ENCODE data around the gene PM20D1.

The PM20D1 gene

GRCh38 chr1:205842229-205842628 is 7.7 kb downstream of the PM20D1 start:
- no peak for TF ChIP-seq SIN3A (IDR thresholded peaks at IDR 0.05; ENCODE audit: borderline replicate concordance, insufficient read depth, low read length)
- no peak for TF ChIP-seq REST (IDR thresholded peaks at IDR 0.05; ENCODE audit: insufficient read depth in 1 of 2, low read depth in 2 of 2, low read length in 2 of 2)
- TF ChIP-seq POLR2AphosphoS5 (IDR thresholded peaks at IDR 0.05; ENCODE audit: low read depth, low read length) = no peak
- TF ChIP-seq FOXP2 (optimal IDR thresholded peaks at IDR 0.05; ENCODE audit: borderline replicate concordance, extremely low read depth, extremely low read length, insufficient read depth) = no peak
- no peak for TF ChIP-seq TAF1 (IDR thresholded peaks at IDR 0.05; ENCODE audit: borderline replicate concordance, insufficient read depth, low read length)

GRCh38 chr1:205840146-205840923 is 9.6 kb downstream of the PM20D1 start:
- TF ChIP-seq FOXP2 (optimal IDR thresholded peaks at IDR 0.05; ENCODE audit: borderline replicate concordance, extremely low read depth, extremely low read length, insufficient read depth) (no peak), REST (IDR thresholded peaks at IDR 0.05; ENCODE audit: insufficient read depth in 1 of 2, low read depth in 2 of 2, low read length in 2 of 2) (no peak), TAF1 (IDR thresholded peaks at IDR 0.05; ENCODE audit: borderline replicate concordance, insufficient read depth, low read length) (no peak), SIN3A (IDR thresholded peaks at IDR 0.05; ENCODE audit: borderline replicate concordance, insufficient read depth, low read length) (no peak), POLR2AphosphoS5 (IDR thresholded peaks at IDR 0.05; ENCODE audit: low read depth, low read length) (no peak)

GRCh38 chr1:205837382-205837970 is 12.5 kb downstream of the PM20D1 start:
- TF ChIP-seq SIN3A (IDR thresholded peaks at IDR 0.05; ENCODE audit: borderline replicate concordance, insufficient read depth, low read length) (no peak), TAF1 (IDR thresholded peaks at IDR 0.05; ENCODE audit: borderline replicate concordance, insufficient read depth, low read length) (no peak), FOXP2 (optimal IDR thresholded peaks at IDR 0.05; ENCODE audit: borderline replicate concordance, extremely low read depth, extremely low read length, insufficient read depth) (no peak), POLR2AphosphoS5 (IDR thresholded peaks at IDR 0.05; ENCODE audit: low read depth, low read length) (no peak), REST (IDR thresholded peaks at IDR 0.05; ENCODE audit: insufficient read depth in 1 of 2, low read depth in 2 of 2, low read length in 2 of 2) (no peak)

GRCh38 chr1:205834751-205835150 is 15.2 kb downstream of the PM20D1 start:
- TF ChIP-seq REST (IDR thresholded peaks at IDR 0.05; ENCODE audit: insufficient read depth in 1 of 2, low read depth in 2 of 2, low read length in 2 of 2) = no peak
- TF ChIP-seq POLR2AphosphoS5 (IDR thresholded peaks at IDR 0.05; ENCODE audit: low read depth, low read length) = no peak
- no peak for TF ChIP-seq FOXP2 (optimal IDR thresholded peaks at IDR 0.05; ENCODE audit: borderline replicate concordance, extremely low read depth, extremely low read length, insufficient read depth)
- TF ChIP-seq TAF1 (IDR thresholded peaks at IDR 0.05; ENCODE audit: borderline replicate concordance, insufficient read depth, low read length) = no peak
- TF ChIP-seq SIN3A (IDR thresholded peaks at IDR 0.05; ENCODE audit: borderline replicate concordance, insufficient read depth, low read length) = no peak

Measured in PFSK-1 (cell line).